ENCODE results near the gene FAM163A.

FAM163A gene

GRCh38 chr1:179857009-179857408, 113.9 kb downstream of the FAM163A start:
- Histone ChIP-seq H3K4me1 (ENCODE audit: control insufficient read depth, low read length) (peaks cover 8% of the 10 kb centered on the region), H3K79me2 (ENCODE audit: control insufficient read depth, low read length) (no peaks in the 10 kb centered on the region), H3K36me3 (ENCODE audit: control insufficient read depth, low read length) (peaks cover 26% of the 10 kb centered on the region), H3K4me2 (ENCODE audit: low read length) (no peak overlapping the region), H3K4me3 (ENCODE audit: low read length) (no peak overlapping the region), H3K9me3 (ENCODE audit: control insufficient read depth, insufficient read depth, low read length) (no peaks in the 10 kb centered on the region), H3F3A (ENCODE audit: control insufficient read depth, insufficient read depth) (peaks cover 5% of the 10 kb centered on the region; the same call in 1 of the 2 replicates), H3K9me2 (replicated peaks; ENCODE audit: control insufficient read depth, low read length) (no peaks in the 10 kb centered on the region), H3K27me3 (ENCODE audit: control insufficient read depth, low read length) (no peaks in the 10 kb centered on the region), H3K27ac (ENCODE audit: low read depth, low read length) (no peak overlapping the region), H4K20me1 (ENCODE audit: control insufficient read depth, insufficient read depth, low read depth, low read length) (no peaks in the 10 kb centered on the region; the same call in 1 of the 2 replicates)
- TF ChIP-seq EZH2phosphoT487 (IDR thresholded peaks at IDR 0.05; ENCODE audit: borderline replicate concordance, low read length) (no peak), CTCF (IDR thresholded peaks at IDR 0.05; ENCODE audit: low read depth, low read length, poor library complexity, severe bottlenecking) (no peak)

DNA sequence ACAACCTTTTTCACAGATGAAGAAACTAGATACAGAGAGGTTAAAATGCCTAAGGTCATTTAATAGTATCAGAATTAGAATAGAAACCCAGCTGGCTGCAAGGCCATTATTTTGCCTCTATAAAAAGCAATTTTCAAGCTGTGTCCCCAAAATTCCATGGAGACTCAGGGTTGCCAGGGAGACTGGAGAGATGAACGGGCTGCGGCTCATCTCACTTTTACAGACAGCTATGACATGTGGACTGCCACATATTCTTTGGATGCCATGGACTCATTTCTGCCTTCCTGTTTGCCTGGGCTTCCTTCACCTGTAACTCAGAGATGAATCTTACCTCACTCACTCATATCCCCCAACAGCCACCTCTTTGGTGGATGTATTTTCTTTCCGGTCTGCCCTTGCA, 117.6 kb downstream of the FAM163A start:
- no peak overlapping the region for H3K4me2 ChIP-seq (ENCODE audit: low read length)
- peaks cover 47% of the 10 kb centered on the region for H3K36me3 ChIP-seq (ENCODE audit: control insufficient read depth, low read length)

GRCh38 chr1:179865377-179865776, 122.3 kb downstream of the FAM163A start:
- TF ChIP-seq CTCF (IDR thresholded peaks at IDR 0.05; ENCODE audit: low read depth, low read length, poor library complexity, severe bottlenecking) (no peak), EZH2phosphoT487 (IDR thresholded peaks at IDR 0.05; ENCODE audit: borderline replicate concordance, low read length) (no peak)
- Histone ChIP-seq H3K36me3 (ENCODE audit: control insufficient read depth, low read length) (peaks cover 66% of the 10 kb centered on the region), H3K27ac (ENCODE audit: low read depth, low read length) (no peak overlapping the region), H3K79me2 (ENCODE audit: control insufficient read depth, low read length) (peaks cover 29% of the 10 kb centered on the region), H3F3A (ENCODE audit: control insufficient read depth, insufficient read depth) (no peaks in the 10 kb centered on the region), H3K27me3 (ENCODE audit: control insufficient read depth, low read length) (no peaks in the 10 kb centered on the region), H4K20me1 (ENCODE audit: control insufficient read depth, insufficient read depth, low read depth, low read length) (peaks cover 5% of the 10 kb centered on the region; the same call in 1 of the 2 replicates), H3K4me2 (ENCODE audit: low read length) (no peak overlapping the region), H3K4me1 (ENCODE audit: control insufficient read depth, low read length) (no peaks in the 10 kb centered on the region), H3K9me2 (replicated peaks; ENCODE audit: control insufficient read depth, low read length) (no peaks in the 10 kb centered on the region), H3K9me3 (ENCODE audit: control insufficient read depth, insufficient read depth, low read length) (no peaks in the 10 kb centered on the region), H3K4me3 (ENCODE audit: low read length) (no peak overlapping the region)

More for the DNA sequence above, 117.6 kb downstream of the FAM163A start:
- 0 out of 2 replicates have a peak, but pooled peaks cover 5% of the 10 kb centered on the region for H3F3A ChIP-seq (ENCODE audit: control insufficient read depth, insufficient read depth)
- TF ChIP-seq CTCF (IDR thresholded peaks at IDR 0.05; ENCODE audit: low read depth, low read length, poor library complexity, severe bottlenecking): no peak
- TF ChIP-seq EZH2phosphoT487 (IDR thresholded peaks at IDR 0.05; ENCODE audit: borderline replicate concordance, low read length): no peak
- no peak overlapping the region for H3K27ac ChIP-seq (ENCODE audit: low read depth, low read length)
- no peaks in the 10 kb centered on the region for H3K27me3 ChIP-seq (ENCODE audit: control insufficient read depth, low read length)
- no peaks in the 10 kb centered on the region; the same call in 1 of the 2 replicates for H4K20me1 ChIP-seq (ENCODE audit: control insufficient read depth, insufficient read depth, low read depth, low read length)
- no peak overlapping the region for H3K4me3 ChIP-seq (ENCODE audit: low read length)
- no peaks in the 10 kb centered on the region for H3K4me1 ChIP-seq (ENCODE audit: control insufficient read depth, low read length)
- no peaks in the 10 kb centered on the region for H3K9me3 ChIP-seq (ENCODE audit: control insufficient read depth, insufficient read depth, low read length)
- H3K9me2 ChIP-seq (replicated peaks; ENCODE audit: control insufficient read depth, low read length): no peaks in the 10 kb centered on the region
- no peaks in the 10 kb centered on the region; the same call in none of the 2 replicates for H3K79me2 ChIP-seq (ENCODE audit: control insufficient read depth, low read length)

All from DOHH2 (cell line).